Stimulated activated CD4-positive, alpha-beta T cell treated with anti-CD3 and anti-CD28 coated beads, Interleukin-12 subunit alpha, Interleukin-12 subunit beta, amount 100 ng/mL, for 24 hours (primary cell): ENCODE measurements around the gene MRPL9.

Source experiments
- DNase-seq, 2 experiments: peaks; one replicate each; pipeline ENCODE4 v3.0.0-alpha.2; 2020; ENCODE audit warnings: low read depth in 2 of 2

The MRPL9 gene

DNA sequence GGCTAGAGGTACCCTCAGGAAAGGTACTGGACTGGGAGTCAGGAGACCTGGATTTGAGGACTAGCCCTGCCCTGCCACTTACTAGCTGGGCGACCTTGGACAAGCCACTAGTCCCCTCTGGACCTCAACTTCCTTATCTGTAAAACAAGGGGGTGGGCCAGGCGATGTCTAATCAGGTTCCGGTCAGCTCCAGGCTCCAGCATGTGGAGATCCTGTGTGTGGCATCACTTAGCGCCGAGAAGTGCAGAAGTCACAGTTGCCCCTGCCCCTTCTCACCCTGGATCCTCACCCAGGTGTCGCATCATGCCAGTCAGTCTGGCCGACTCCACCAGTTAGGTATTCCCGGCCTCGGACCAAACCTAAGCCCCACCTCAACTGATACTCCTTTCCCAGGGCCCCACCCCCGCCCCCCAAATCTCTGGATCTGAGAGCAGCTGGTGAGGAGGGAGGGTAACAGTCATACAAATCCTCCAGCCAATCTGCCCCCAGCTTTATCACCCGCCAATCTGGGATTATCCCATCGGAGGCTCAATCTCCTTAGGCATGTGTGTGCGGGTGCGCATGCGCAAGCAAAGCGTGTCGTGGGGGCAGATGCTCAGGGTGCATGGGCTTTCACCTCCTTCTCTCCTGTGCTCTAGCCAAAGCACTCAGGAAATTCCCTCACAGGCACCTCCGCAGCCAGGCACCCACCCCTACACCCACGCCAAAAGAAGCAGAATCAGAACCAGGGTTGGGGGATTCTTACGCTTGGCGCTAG, 52.1 kb downstream of the MRPL9 start:
- no peak for DNase-seq

DNA sequence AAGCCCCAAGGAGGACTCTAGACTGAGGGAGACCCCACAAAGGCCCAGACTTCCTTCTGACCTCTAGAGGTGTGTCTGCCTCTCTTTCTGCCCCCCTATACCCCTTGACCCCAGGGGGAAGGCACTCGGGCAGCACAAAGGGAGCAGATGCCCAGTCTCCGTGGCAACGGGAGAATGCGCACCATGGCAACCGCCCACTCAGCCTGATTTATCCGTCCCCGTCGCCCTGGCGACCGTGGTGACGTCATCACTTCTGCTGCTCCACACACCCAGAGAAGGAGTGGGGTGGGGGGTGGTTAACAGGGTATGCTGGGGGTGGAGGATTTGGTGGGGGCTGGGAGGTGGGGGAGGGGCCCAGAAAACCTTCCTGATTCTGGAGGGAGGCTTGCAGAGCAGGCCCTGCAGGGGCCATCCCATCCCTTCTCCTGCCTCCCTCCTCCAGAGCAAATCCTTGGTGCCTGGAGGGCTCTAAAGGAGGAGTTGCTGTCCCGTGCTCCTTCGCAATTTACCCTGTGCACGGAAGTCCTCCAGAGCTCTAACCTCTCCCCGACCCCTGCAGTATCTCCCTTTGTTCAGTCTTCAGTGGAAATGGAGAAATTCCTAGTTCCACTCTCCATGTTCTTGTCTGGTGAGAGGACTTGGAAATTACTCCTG, 53.0 kb downstream of the MRPL9 start:
- DNase-seq: peak in 1 of 2 experiments; percentile 34
